ENCODE measurements around the gene IRS1.
"Not testable (repeated sequence)": the region's sequence is repeated elsewhere in the genome, so short reads cannot be mapped to it uniquely, and the experiment has no call there.

IRS1 gene, protein sequence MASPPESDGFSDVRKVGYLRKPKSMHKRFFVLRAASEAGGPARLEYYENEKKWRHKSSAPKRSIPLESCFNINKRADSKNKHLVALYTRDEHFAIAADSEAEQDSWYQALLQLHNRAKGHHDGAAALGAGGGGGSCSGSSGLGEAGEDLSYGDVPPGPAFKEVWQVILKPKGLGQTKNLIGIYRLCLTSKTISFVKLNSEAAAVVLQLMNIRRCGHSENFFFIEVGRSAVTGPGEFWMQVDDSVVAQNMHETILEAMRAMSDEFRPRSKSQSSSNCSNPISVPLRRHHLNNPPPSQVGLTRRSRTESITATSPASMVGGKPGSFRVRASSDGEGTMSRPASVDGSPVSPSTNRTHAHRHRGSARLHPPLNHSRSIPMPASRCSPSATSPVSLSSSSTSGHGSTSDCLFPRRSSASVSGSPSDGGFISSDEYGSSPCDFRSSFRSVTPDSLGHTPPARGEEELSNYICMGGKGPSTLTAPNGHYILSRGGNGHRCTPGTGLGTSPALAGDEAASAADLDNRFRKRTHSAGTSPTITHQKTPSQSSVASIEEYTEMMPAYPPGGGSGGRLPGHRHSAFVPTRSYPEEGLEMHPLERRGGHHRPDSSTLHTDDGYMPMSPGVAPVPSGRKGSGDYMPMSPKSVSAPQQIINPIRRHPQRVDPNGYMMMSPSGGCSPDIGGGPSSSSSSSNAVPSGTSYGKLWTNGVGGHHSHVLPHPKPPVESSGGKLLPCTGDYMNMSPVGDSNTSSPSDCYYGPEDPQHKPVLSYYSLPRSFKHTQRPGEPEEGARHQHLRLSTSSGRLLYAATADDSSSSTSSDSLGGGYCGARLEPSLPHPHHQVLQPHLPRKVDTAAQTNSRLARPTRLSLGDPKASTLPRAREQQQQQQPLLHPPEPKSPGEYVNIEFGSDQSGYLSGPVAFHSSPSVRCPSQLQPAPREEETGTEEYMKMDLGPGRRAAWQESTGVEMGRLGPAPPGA (N-terminal part only)

DNA sequence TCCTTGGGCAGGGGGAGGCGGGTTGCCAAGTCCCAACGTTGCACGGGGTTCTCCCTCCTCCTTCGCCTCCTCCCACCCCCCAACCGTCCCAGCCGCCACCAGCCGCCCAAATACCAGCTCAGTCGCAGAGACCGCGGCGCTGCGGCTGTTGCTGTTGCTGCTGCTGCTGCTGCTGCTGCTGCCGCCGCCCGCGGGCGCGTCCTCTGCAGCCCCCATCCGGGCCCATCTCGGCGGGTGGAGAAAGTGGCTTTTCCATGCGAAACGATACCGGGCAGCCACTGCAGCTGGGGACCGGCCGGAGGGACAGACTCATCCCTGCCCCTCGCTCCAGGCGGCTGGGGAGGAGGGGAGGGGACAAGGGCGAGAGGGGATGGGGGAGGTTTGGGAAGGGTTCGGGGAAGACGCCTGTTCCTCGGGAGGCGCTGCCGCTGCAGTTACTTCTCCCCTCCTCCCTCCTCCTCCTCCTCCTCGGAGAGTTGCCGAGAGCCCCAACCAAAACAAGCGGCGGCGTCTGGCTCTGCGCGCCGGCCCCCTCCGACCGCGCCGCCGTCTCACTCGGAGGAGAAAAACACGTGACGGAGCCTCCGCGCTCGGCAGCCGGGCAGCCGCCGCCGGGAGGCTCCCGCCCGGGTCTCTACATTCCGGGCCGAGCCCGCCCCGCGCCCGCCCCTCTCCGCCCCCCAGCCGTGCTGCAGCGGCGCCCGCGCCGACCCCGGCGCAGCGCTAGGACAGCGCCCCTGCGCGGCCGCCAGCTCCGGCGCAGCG lies at the start of gene IRS1:
Gene IRS1, minus strand, starts transcription at position 610 of the 765 bp plus-strand sequence. CDS start 1,082 bp downstream, outside the sequence.
- DNase-seq, result peak; percentile 88

DNA sequence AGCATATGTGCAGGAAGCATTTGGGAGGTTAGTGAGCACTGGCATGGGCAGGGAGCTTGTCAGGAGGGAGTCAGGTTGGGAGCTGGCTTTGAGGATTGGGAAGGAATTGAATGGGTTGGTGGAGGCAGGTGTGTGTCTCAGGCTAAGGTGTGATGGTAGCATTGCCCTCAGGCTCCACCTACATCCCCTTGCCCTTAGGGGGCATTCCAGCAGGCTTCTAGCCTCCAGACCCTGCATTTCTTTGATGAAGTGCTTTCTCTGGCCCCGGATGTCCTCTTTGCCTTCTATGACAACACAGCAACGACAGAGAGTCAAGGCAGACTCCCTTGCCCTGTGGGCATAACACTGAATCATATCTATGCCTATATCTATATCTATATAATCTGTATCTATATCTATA lies 49.7 kb upstream of the IRS1 start:
- DNase-seq, result no peak

DNA sequence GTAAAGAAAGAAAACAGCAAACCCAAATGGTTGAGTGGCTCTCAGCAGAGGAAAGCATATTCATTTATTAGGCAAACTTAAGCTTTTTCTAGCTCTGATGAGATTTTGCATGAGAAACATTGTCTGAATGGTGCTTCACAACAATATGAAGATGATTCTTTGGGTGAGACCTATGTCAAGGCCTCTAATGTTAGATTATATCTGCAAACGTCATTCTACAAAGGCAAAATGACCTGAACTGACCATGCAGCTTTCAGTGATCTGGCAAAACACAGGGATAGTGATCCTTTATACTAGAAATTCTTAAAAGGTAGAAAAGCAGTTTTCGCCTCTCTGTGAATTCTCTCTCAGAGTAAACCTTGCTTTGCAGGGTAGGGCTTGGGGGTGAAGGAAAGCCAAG lies 47.9 kb upstream of the IRS1 start:
- DNase-seq, result no peak

DNA sequence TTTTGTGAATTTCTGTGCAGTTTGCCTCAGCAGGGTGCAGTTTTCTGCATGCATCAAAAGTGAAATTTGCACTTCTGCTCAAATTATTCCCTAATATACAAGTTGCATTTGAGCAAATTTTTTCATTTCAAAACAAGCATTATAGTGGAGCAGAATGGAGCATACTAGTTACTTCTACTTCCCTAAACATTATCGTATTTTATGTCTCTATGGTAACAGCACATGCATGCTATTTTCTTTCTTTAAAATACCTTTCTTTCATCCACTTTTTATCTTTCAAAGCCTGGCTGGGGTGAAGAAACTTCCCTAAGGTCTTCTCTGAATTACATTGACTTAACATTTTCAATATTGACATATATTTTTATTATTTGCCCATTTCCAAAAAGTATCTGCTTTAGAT lies 47.5 kb upstream of the IRS1 start:
- DNase-seq, result no peak

DNA sequence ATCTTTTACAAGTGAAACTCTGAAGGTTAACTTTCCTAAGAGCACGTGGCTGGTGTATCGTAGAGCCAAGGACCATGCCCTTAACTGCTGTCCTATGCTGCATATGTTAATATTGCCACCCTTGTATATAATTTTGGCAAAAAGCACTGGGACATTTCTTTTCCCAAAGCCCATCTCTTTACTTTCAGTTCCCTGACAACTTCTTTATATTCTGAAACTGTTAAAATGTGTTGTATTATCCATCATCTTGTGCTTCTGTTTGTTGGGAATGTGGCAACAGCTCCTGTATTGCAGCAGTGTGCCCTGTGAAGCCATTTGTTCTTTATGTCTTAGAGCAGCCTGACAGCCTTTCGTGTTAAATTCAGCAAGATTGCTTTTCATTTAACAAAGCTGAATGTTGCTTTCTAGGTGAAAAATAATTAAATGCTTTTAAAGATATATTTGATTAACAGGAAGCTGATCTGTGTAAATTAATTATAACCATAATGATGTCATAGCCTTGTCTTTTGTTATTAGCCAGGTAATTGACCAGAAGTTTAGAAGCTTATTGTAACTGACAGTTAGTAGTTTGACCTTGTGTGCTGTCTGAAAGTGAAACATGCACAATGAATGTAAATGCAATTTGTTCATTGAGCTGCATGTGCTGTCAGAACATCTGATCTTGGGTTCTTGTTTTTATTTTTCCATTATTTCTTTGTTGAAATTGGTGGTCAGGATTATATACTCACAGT lies 45.9 kb upstream of the IRS1 start:
- DNase-seq, result no peak

DNA sequence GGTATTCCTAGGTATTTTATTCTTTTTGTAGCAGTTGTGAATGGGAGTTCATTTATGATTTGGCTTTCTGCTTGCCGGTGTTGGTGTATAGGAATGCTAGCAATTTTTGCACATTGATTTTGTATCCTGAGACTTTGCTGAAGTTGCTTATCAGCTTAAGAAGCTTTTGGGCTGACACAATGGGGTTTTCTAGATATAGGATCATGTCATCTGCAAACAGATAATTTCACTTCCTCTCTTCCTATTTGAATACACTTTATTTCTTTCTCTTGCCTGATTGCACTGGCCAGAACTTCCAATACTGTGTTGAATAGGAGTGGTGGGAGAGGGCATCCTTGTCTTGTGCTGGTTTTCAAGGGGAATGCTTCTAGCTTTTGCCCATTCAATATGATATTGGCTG lies 43.4 kb upstream of the IRS1 start:
- not testable (repeated sequence) for DNase-seq

DNA sequence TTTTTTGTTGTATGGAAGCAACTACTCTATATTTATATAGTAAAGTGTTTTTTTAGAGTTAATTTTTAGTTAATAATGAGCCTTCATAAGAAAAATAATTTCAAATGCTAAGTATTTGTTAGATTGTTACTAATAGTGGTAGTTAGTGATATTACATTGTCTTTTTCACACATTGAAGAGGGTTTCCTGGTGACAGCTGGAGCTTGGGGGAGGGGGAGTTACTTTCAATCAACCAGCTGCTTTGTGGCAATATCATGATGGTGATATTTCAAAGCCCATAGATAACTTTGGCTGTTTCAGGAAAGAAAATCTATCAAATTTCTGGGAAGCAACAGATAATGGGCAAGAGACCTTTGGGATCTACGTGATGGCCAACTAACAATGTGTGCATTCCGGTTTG lies 40.3 kb upstream of the IRS1 start:
- no peak for DNase-seq

DNA sequence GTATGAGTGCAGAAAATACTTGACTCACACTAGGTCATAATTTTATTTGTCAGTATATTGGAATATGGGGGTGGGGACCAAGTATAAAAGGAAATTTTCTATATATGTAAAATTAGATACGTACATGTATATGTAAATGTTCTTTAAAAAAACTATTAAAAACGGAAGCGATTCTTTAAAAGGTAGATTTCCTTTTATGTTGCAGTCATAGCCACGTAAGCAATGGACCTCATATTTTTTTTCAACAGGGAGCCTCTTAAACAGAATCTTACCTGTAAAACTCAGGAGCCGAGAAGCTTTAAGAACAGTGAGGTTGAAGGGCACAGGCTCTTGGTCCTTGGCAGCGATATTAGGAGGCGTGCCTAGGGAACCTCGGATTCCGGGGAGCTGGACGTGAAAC lies 39.5 kb upstream of the IRS1 start:
- DNase-seq, result no peak

DNA sequence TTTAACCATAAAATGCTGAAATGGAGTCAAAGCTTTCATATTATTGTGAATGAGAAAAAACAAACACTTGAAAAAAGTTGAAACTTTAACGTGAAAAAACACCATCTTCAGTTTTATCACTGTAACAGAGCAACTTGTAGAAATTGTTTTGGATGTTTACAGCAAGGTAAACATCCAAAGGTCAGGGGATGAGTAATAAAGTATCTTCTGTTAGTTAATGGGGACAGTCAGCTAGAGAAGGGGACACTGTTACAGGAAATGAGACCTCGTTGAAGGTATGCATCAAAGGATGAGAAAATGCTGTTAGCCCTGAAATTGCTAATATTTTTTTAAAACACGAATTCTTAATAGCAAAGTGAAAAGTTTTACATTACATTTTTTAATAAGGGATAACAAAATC lies 39.1 kb upstream of the IRS1 start:
- no peak for DNase-seq

DNA sequence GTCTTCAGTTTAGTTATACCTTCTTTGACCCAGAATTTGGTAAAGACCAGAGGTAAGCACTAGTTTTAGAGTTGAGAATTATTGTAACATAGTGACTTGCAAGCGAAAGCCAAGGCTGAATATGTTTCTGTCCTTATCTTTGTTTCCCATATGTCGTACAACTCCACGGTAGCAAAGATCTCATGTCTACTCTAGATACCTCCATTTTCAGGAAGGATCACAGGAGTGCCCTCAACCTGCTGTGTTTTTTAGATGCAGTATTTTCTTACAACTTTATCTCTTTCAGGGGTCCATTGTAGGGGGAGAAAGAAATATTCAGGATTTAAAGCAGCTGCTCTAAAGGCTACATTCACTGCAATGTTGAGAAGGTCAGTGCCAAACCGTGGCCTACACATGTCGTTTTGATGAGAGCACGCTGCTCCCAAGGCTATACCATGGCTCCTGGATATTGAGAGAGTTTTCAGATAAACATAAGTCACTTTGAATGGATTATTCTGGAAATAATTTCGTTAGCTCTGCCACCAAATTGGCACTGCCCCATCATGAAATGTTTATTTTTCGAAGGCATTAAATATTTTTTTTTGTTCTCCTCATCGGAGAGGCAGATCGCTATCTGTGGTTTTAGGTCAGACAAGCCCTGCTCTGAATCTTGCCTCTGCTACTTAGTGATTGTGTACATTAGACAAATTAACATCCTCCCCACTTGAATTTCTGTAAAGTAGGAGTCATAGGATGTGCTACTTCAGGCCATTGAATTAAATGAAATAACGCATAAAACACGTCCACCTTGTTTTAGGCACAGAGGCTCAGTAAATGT lies 38.4 kb upstream of the IRS1 start:
- no peak for DNase-seq

DNA sequence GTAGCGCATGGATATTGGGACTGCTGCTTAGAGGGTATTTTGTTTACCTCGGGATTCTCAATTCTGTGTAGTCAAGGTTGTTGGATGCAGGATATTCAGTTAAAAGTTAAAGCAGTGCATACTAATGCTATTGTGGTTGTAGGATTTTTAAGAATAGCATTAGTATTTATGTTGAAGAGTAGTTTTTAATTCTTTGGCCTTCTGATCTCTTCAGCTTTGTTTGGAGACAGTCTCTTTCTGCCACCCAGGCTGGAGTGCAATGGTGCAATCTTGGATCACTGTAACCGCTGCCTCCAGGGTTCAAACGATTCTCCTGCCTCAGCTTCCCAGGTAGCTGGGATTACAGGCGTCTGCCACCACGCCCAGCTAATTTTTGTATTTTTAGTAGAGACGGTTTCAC lies 37.7 kb upstream of the IRS1 start:
- no peak for DNase-seq

DNA sequence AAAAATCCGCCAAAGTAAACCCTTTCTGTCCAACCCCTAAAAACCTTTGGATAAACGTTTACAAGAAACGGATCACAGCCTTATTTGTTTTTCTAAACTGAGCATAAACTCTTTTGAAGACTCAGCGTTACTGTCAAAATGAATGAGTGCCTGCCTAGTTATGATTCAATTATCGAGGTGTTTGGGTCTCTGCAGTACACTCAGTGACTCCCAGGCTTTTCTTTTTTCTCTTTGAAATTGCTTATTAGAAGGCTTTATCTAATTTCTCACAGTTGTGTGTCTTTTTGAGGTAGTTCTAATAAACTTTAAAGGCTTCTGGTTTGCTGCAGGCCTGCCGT lies 36.9 kb upstream of the IRS1 start:
- DNase-seq, result no peak

DNA sequence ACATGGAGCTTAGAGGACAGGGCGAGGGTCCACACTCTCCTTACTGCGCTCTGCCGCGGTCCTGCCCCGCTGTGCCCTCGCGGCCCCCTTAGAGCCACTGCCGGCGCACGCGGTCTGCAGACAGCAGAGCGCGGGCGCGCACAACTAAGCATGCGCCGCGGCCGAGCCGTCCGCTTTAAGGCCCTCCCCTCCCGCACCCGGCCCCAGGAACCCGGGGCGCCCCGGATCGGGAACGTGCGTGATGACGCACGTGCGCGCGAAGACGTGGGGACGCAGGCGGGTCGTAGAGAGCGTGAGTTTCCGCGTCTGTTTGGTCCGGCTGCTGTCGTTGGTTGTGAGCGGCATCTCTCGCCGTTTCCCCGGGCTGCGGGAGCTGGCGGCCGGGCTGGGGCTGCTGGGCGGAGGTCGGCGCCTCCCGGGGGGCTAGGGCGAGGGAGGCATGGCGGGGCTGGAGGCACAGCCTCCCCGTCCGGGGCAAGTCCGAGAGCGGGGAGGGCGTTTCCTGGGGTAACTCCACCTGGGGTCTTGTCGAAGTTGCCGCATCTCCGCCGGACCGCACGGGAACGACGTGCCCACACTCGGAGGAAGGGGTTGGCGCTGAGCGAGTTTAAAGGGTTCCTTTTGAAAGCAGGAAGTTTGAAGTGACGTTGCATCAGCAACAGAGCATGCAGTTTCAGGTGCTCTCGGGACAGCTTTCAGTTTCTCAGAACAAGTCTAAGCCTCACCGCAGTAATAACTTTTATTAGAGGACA lies 36.4 kb upstream of the IRS1 start, which contains the start of gene RHBDD1:
Gene RHBDD1, plus strand, starts transcription at position 259 of the 752 bp plus-strand sequence. CDS start 28,640 bp downstream, outside the sequence.
- peak; percentile 96 for DNase-seq

DNA sequence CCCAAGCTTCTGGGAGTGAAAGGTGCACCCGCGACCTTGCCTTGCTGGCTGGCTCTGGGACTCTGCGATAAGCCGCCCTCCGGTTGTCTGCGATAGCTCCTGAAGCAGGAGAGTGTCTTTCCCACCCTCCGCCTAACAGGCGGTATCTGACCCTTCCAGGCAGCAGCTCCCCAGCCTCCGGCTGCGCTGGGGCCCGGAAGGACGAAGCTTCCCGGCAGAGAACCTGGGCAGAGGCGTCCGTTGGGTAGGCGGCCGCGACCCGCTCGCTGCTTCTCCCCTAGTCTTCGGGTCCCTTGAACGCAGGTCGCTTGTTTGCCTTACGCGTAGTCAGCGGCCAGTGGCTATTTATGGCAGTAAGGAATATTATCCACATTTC lies 35.8 kb upstream of the IRS1 start:
- DNase-seq, result peak; percentile 58

DNA sequence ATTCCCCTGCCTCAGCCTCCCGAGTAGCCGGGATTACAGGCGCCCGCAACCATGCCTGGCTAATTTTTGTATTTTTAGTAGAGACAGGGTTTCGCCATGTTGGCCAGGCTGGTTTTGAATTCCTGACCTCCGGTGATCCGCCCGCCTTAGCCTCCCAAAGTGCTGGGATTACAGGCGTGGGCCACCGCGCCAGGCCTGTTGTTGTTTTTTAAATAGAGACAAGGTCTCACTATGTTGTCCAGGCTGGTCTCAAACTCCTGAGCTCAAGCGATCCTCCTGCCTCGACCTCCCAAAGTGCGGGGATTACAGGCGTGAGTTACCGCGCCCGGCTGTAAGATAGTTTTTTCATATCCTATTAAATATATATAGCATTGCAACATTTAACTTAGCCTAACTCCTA lies 35.3 kb upstream of the IRS1 start:
- not testable (repeated sequence) for DNase-seq

DNA sequence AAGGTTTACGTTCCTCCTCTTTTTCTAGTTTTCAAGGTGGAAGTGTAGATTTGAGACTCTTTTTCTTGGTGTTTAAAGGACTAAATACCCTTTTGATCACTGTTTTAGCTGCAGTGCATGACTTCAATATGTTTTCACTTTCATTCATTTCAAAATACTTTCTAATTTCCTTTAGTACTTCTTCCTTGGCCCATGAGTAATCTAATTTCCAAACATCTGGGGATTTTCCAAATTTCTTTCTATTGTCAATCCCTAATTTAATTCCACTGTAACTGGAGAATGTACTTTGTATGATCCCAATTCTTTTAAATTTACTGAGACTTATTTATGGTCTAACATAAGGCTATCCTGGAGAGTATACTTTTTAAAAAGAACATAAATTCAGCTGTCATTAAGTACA lies 32.4 kb upstream of the IRS1 start:
- no peak for DNase-seq

DNA sequence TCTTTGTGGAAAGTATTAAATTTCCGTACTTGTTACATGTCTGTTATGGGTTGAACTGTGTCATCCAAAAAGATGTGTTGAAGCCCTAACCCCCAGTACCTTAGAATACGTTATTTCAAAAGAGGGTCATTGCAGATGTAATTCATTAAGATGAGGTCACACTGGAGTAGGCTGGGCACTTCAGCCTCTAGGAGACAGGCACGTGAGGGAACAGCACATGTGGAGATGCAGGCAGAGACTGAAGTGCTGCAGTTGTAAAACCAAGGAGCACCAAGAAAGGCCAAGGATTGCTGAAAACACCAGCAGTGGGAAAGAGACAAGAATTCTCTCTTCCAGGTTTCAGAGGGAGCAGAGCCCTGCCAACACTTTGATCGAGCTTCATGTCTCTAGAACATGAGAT lies 31.6 kb upstream of the IRS1 start:
- no peak for DNase-seq

DNA sequence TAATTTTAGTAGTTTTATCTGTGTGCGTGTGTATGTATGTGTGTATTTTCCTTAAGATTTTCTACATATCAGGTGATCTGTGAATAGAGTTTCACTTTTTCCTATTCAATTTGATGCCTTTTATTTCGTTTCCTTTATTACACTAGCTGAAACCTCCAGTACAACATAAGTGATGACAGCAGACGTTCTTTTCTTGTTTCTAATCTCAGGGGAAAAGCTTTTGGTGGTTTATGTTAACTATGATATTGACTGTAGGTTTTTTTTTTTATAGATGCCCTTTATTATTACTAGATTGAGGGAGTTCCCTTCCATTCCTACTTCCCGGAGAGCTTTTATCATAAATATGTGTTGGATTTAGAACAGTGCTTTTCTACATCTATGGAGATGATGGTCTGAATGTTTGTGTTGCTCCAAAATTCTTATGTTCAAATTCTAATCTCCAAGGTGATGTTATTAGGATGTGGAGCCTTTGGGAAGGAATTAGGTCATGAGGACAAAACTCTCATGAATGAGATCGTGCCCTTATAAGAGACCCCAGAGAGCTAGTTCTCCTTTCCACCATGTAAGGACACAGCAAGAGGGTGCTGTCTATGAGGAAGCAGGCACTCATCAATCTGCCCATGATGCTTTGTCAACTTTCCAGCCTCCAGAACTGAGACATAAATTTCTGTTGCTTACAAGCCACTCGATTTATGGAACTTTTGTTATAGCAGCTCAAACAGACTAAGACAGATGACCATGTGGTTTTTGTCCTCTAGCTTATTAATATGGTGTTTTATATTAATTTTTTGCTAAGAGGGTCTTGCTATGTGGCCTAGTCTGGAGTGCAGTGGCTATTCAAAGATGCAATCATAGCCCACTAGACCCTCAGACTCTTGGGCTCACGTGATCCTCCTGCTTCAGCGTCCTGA lies 30.4 kb upstream of the IRS1 start:
- no peak for DNase-seq

DNA sequence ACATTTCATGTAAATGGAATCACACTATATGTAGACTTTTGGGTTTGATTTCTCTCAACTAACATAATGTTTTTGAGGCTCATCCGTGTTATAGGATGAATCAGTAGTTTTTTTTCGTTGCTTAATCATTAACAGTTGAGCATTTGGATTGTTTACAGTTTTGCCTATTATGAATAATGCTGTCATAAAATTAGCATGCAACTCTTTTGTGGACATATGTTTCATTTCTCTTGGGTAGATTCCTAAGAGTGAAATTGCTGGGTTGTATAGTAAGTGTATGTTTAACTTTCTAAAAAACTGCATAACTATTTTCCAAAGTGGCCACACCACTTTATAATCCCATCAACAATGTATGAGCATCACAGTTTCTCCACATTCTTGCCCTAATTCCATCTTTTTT lies 28.6 kb upstream of the IRS1 start:
- DNase-seq, result no peak

DNA sequence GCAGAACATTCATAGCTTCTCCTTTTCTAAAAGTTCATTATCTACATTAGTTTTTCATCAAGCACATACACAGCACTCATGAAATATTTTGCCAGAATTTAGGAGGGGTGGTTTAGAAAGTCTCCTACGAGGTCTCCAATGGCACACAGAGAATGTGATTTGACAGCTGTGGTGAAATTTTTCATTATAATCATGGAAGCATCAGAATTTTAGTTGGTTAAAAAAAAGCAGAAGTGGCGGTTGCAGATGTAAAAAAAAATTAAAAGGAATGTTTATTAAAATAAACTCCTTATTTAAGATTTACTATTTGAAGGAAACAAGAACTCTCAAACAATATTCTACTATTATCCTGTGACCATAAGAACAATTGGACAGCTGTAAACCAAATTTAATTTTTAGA lies 25.4 kb upstream of the IRS1 start:
- DNase-seq, result no peak
